ENCODE data around the gene TREML1. TPM values are rescaled to one million over a fixed set of nuclear protein-coding genes. Genes with fewer than 3 reads are reported as not detected.

Gene TREML1
- total and polyA plus RNA-seq, 2 donors (not counting 1 experiment from before 2014, with no cell fraction given) = 0.07 TPM; not detected in 1

GRCh38 chr6:41193171-41193734 is 39.1 kb upstream of the TREML1 start:
- Histone ChIP-seq H3K36me3 (replicated peaks in 1 of 2; ENCODE audit: control extremely low read depth in 1 of 2, control insufficient read depth in 1 of 2, extremely low read depth in 1 of 2, insufficient read depth in 2 of 2, low read length in 1 of 2) (peaks cover 5 to 81% of the 10 kb centered on the region in 2 experiments), H3K27me3 (replicated peaks in 1 of 4; ENCODE audit: control extremely low read depth in 1 of 4, control insufficient read depth in 3 of 4, insufficient read depth in 4 of 4, low read length in 3 of 4) (no peaks in the 10 kb centered on the region), H3K9ac (ENCODE audit: low read length) (no peak overlapping the region), H3K4me1 (ENCODE audit: control insufficient read depth in 2 of 2, insufficient read depth in 2 of 2, low read length in 2 of 2) (peaks cover 47 to 56% of the 10 kb centered on the region in 2 donors), H3K79me2 (ENCODE audit: control insufficient read depth, insufficient read depth, low read length) (peaks cover 40% of the 10 kb centered on the region), H3K4me3 (ENCODE audit: control extremely low read depth in 1 of 5, extremely low read depth in 1 of 5, insufficient read depth in 1 of 5, low read depth in 2 of 5, low read length in 4 of 5) (no peak overlapping the region), H3K27ac (ENCODE audit: low read length in 2 of 2) (peak overlapping the region in 1 of 2 donors; percentile 94), H3K4me2 (replicated peaks; ENCODE audit: low read depth, low read length, poor library complexity, severe bottlenecking) (no peak overlapping the region), H2AFZ (ENCODE audit: insufficient read depth, low read depth, low read length, poor library complexity, severe bottlenecking) (no peak overlapping the region), H4K20me1 (ENCODE audit: control insufficient read depth, insufficient read depth, low read length, poor library complexity, severe bottlenecking) (peaks cover 40% of the 10 kb centered on the region), H3K9me3 (ENCODE audit: control extremely low read depth in 1 of 3, control insufficient read depth in 2 of 3, insufficient read depth in 1 of 3, low read length in 2 of 3) (peaks cover 0 to 17% (median 12%) of the 10 kb centered on the region in 3 donors)
- DNase-seq = no peak
- peaks cover 71% of the 10 kb centered on the region for H3K4me1 Mint-ChIP-seq
- intact Hi-C loops (cut with micrococcal nuclease) = no loop called here
- no peaks in the 10 kb centered on the region for H3K27me3 Mint-ChIP-seq
- H3K4me3 Mint-ChIP-seq = no peak overlapping the region
- ATAC-seq (ENCODE audit: low read depth) = no peak
- 98% methylated on average over 4 of the region's 5 CpGs for WGBS (ENCODE audit: insufficient coverage)
- ChIA-PET CTCF (no interaction called here), POLR2A (no interaction called here)
- peaks cover 8% of the 10 kb centered on the region for H3K9me3 Mint-ChIP-seq (ENCODE audit: insufficient read depth)
- TF ChIP-seq EZH2 (IDR thresholded peaks at IDR 0.05; ENCODE audit: borderline replicate concordance, insufficient read depth, low read depth, low read length, poor library complexity, severe bottlenecking) = no peak
- TF ChIP-seq, protein P1, sequence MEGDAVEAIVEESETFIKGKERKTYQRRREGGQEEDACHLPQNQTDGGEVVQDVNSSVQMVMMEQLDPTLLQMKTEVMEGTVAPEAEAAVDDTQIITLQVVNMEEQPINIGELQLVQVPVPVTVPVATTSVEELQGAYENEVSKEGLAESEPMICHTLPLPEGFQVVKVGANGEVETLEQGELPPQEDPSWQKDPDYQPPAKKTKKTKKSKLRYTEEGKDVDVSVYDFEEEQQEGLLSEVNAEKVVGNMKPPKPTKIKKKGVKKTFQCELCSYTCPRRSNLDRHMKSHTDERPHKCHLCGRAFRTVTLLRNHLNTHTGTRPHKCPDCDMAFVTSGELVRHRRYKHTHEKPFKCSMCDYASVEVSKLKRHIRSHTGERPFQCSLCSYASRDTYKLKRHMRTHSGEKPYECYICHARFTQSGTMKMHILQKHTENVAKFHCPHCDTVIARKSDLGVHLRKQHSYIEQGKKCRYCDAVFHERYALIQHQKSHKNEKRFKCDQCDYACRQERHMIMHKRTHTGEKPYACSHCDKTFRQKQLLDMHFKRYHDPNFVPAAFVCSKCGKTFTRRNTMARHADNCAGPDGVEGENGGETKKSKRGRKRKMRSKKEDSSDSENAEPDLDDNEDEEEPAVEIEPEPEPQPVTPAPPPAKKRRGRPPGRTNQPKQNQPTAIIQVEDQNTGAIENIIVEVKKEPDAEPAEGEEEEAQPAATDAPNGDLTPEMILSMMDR (IDR thresholded peaks at IDR 0.05) = no peak
- peak overlapping the region; percentile 59 for H3K27ac Mint-ChIP-seq

DNA sequence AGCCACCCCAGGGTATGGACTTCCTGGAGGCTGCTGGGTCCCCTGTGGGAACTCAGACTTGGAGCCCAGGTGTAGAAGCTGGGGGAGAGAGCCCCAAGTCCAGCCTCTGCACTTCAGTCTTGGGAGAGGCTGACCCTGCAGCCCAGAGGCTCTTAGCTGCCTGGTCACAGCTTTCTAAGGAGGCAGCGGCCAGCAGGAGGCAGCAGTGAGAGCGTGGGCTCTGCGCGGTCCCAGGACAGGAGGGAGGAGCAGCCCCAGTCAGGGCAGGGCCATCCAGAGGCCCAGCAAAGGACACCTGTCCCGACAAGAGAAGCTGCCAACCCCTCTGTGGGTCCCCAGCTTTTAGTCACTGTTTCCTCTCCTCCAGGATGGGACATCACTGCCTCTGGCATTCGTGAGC is 37.4 kb upstream of the TREML1 start:
- no peak for TF ChIP-seq EZH2 (IDR thresholded peaks at IDR 0.05; ENCODE audit: borderline replicate concordance, insufficient read depth, low read depth, low read length, poor library complexity, severe bottlenecking)
- TF ChIP-seq, protein P1 (IDR thresholded peaks at IDR 0.05) = peak; percentile 22
- H2AFZ ChIP-seq (ENCODE audit: insufficient read depth, low read depth, low read length, poor library complexity, severe bottlenecking) = no peak overlapping the region

More for the DNA sequence above, 37.4 kb upstream of the TREML1 start:
- Mint-ChIP-seq H3K4me3 (no peak overlapping the region), H3K9me3 (ENCODE audit: insufficient read depth) (peaks cover 8% of the 10 kb centered on the region), H3K27ac (peak overlapping the region; percentile 26), H3K4me1 (peaks cover 68% of the 10 kb centered on the region), H3K27me3 (no peaks in the 10 kb centered on the region)
- peak; percentile 46 for DNase-seq
- 38% methylated on average over 6 of the region's 6 CpGs for WGBS (ENCODE audit: insufficient coverage)
- Histone ChIP-seq H3K4me1 (ENCODE audit: control insufficient read depth in 2 of 2, insufficient read depth in 2 of 2, low read length in 2 of 2) (peaks cover 40 to 55% of the 10 kb centered on the region in 2 donors), H3K36me3 (replicated peaks in 1 of 2; ENCODE audit: control extremely low read depth in 1 of 2, control insufficient read depth in 1 of 2, extremely low read depth in 1 of 2, insufficient read depth in 2 of 2, low read length in 1 of 2) (peaks cover 5 to 64% of the 10 kb centered on the region in 2 experiments), H3K4me2 (replicated peaks; ENCODE audit: low read depth, low read length, poor library complexity, severe bottlenecking) (no peak overlapping the region), H3K27ac (ENCODE audit: low read length in 2 of 2) (peak overlapping the region; percentile 18 to 51), H4K20me1 (ENCODE audit: control insufficient read depth, insufficient read depth, low read length, poor library complexity, severe bottlenecking) (peaks cover 33% of the 10 kb centered on the region), H3K9me3 (ENCODE audit: control extremely low read depth in 1 of 3, control insufficient read depth in 2 of 3, insufficient read depth in 1 of 3, low read length in 2 of 3) (peaks cover 0 to 17% (median 12%) of the 10 kb centered on the region in 3 donors), H3K4me3 (ENCODE audit: control extremely low read depth in 1 of 5, extremely low read depth in 1 of 5, insufficient read depth in 1 of 5, low read depth in 2 of 5, low read length in 4 of 5) (no peak overlapping the region), H3K27me3 (replicated peaks in 1 of 4; ENCODE audit: control extremely low read depth in 1 of 4, control insufficient read depth in 3 of 4, insufficient read depth in 4 of 4, low read length in 3 of 4) (no peaks in the 10 kb centered on the region), H3K79me2 (ENCODE audit: control insufficient read depth, insufficient read depth, low read length) (peaks cover 23% of the 10 kb centered on the region), H3K9ac (ENCODE audit: low read length) (no peak overlapping the region)
- ATAC-seq (ENCODE audit: low read depth) = no peak
- POLR2A ChIA-PET = interaction anchor here (0.5 kb wide), 1 partner anchor 115 kb away, joined by 6 read pairs; no protein-coding TSS in a partner anchor
- intact Hi-C loops (cut with micrococcal nuclease) = no loop called here
- CTCF ChIA-PET = interaction anchor here (0.7 to 1.7 kb wide), 7 partner anchors 9 to 120 kb away, joined by 3 to 10 read pairs (median 5); partner anchors contain the start of gene TREML2

Data from B cell (primary cell).